HG03159 (cell line): ENCODE results near the gene PAX2.

Experiments
- ATAC-seq: cut with Tn5 transposase; IDR thresholded peaks from one replicate; pipeline ENCODE4 v1.9.1; 2021; ENCODE audit warnings: mild to moderate bottlenecking, moderate library complexity; ENCODE audit not compliant: unreplicated experiment

PAX2 gene

DNA sequence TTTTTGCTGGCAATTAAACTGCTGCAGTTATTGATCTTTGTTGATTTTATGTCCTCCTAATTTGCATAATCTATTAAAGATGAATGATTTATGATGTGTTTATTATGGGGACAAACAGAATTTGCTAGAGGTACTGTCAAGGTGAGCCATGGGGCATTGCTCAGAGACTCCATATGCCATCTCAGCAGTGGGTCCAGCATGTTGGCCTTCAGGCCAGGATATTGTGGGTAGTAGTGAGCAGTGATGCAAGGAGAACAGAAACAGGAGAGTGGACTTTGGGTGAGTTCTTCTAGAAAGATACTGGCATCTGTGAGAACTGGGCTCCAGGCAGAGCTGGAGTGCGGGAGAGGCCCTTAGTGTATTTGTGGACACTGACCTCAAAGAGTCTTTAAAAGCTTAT lies 65.9 kb downstream of the PAX2 start:
- no peak for ATAC-seq

DNA sequence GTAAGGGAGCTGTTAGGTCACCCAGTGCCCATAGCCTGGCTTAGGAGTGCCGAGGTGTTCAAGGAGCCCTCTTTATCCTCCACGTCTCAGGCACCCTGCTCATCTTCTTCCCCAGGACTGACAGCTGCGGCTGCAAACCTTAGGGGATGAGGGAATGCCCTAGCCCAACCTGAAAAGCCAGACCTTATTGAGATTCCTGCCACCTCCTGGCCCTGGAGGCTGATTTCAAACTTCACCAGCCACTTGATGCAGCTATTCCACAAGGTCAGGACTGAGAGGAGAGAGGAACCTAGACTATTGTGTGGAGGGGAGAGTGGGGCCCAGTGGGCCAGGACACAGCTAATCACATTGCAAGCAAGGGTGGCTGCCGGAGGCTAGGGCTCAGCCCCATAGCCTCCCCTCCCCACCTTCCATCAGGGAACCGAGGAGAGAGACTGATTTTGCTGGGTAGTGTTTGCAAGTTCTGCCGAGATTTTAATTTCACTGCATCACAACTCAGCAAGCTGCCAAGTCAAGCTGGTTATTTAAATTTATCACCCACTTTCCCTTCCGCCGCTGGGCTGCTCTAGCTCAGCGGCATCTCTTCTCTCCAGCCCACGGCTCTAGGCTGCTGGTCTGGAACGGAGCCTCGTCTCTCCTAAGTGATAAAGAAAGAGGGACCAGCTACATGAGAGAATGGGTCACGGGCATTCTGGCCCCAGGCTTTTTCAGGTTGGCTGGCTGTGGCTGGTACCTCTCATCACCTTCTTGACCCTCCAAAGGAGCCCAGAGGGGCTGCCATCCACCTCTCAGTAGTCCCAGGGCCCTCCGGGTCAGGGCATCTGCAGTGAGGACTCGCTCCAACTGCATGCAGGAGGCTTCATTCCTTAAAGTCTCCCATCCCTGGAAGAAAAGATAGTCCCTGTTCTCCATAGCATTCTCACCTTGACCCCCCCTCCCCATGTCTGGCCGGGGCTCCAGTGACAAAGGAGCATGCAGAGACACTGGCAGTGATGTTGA lies 66.7 kb downstream of the PAX2 start:
- ATAC-seq: no peak

DNA sequence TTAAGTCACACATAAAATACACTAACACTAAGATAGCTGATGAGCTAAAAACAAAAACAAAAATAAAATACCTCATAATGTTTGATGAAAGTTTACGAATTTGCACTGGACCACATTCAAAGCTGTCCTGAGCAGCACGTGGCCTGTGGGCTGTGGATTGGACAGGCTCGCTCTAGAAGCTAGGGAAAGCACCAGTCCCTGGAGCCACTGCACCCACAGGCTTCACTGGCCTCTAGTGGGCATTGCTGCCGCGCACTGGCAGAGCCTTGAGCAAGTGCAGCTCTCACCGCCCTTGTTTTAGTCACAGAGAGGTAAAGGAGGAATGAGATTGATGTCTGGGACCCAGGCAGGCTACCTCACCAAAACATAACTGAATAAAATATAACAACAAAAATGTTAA lies 67.6 kb downstream of the PAX2 start:
- ATAC-seq: no peak

DNA sequence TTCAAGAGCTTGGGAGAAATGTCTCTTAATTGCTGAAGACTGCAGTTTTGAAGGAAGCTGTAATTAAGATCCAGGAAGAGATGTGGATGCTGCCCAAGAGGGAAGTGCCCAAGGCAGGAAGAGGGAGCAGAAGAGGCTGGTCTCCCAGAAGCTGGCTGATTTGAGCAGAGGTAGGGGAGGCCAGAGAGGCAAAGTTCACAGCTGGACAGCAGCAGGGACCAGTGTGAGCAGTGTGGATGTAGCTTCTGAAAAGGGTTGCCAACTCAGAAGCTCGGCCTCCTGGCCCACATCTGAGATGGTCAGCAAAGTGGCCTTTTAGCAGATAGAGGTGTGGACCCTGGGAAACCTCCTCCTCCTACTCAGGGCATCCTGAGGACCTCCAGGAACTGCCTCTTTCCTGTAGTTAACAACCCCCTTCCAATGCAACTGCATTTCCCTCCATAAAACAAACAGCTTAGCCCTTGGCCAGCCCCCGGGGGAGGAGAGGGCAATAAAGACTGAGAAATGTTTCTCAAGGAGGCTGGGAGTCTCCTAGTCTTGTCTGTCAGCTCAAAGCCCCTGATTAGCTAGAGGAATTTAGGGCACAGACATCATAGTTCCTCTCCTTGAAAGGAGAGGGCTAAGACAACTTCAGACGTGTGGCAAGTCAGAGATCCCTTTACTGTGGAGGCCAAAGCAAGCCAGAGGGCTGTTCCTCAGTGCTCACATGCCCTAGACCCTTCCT lies 69.5 kb downstream of the PAX2 start:
- ATAC-seq: no peak

DNA sequence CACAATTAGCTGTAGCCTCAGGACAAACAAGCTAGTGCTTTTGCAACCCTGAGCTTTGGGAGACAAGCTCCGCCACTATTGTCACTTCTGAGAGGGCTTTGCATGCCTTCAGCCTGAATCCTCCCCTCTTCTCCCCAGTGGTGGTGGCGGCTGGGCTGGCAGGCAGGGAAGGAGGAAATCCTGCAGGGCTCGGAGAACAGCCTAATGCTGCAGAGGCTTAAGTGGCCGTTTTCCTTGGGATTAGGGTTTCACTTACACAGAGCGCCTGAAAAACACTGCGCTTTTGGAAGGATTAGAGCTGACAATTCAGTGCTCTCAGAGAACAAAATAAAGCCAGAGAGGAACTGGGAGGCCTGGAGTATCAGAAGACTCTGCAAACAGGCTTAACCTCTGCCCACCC lies 71.3 kb downstream of the PAX2 start:
- no peak for ATAC-seq

DNA sequence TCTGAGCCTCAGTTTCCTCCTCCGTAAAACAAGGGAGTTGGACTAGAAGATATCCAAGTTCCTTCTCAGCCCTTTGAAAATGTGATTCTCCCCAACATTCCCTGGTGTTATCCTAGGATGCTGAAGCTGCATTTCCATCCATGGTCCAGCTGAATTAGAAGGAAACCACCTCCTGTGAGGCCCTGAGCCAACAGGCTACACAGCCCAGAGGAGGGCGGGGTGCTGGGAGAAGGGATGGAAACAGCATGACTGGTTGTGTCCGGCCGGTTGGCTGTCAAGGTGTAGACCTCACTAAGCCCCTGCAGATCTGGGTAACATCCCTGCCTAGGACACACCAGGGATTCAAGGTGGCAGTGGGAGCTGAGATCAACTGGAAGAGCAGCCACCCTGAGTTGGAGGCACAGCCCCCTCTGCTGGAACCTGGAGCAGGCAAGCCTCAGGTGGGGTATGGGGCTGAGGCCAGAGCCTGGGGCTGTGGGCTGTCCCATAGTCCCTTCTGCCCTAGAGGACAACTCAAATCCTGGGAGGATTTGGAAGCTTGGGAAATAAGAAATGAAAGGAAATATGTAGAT lies 72.0 kb downstream of the PAX2 start:
- no peak for ATAC-seq

DNA sequence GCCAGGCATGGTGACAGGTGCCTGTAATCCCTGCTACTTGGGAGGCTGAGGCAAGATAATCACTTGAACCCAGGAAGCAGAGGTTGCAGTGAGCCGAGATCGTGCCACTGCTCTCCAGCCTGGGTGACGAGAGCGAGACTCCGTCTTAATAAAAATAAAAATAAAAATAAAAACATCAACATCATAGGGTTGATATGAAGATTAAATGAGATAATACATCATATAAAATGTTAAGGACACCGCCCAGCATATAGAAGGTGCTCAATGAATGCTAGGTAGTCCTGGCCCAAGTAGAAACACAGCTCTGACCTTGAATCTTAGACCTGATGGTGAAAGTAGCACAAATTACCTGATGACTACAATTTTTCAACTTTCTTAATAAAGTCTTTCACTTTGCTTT lies 74.0 kb downstream of the PAX2 start:
- no peak for ATAC-seq

DNA sequence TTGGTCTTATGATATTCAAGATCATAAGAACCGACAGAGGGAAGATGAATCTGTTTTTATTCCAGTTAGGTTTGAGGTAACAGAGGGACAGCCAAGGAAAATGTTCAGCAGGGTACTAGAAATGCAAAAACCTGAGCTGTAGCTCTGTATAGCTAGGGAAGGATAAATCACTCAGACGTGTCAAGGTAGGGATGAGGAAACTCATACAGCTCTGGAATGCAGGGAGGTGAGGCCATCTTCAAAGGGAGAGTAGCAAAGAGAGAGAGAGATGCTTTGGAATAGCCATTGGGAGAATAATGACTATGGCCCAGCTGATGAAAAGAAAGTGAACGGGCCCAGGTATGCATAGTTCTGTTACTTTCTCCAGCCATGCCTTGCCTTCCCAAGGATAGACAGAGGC lies 77.8 kb downstream of the PAX2 start:
- no peak for ATAC-seq

DNA sequence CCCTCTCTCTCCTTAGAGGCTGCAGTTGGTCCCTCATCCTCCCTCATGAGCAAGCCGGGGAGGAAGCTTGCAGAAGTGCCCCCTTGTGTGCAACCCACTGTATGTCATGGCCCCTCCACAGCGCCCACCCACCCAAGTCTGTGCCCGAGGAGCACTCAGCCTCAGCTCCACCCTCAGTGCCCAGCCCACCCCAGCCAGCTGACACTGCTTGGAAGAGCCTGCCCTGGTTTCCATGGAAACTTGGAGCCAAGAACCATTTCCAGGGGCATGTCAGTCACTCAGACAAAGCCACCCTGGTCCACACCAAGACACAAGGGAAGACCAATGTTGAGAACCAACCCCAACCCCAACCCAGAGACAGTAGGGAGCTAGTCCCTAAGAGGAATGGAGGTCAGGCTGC lies 79.5 kb downstream of the PAX2 start:
- no peak for ATAC-seq

DNA sequence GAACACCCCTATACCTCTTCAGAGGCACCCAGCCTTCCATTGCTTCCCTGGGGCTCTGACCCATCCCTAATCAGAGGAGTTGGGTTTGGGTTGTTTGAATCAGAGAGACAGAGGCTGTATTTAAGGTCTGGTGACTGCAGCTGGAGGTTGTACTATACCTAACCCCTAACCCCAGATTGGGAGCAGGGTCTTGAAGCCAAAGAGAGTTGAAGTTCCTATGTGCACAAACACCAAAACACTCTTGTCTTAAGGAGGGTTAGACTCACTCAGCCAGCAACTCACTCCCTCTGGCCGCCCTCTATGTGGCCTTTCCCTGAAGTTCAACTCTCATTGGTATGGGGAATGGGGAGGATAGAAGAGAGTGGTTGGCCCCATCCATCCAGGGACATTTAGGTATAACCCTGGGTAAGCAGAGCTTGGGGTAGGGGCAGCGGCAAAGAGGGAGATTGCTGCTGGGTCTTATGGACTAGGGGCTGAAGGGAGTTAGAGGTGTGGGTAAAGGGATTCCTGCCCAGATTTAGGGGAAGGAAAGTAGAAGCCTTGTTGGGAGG lies 80.0 kb downstream of the PAX2 start:
- ATAC-seq: no peak

DNA sequence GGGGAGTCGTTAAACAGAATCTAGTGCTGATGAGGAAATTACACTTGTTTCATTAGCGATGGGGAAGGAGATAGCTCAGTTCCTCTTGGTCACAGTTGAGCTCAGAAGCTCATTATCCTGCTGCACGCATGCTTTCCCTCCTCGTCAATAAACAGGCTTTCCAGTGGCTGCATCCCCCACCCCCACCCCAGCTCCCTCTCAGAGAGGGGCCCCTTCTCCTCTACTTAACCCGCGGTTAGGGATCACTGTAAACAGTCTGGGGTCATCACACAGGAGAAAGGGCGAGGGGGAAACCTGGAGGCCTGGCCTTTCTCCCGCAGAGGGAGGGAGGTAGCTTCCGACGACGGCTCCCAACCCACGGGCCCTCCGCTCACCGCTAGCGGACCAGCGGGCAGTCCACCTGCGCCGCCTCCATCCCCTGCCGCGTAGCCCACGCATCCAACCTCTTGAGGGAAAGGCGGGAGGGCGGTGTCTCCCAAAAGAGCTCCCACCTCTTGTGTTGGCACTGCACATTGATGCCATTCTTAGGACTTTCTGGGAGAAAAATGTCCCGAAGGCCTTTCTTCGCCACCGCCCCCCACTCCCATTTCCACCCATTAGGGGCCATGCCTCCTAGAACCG lies 80.8 kb downstream of the PAX2 start:
- ATAC-seq: no peak

DNA sequence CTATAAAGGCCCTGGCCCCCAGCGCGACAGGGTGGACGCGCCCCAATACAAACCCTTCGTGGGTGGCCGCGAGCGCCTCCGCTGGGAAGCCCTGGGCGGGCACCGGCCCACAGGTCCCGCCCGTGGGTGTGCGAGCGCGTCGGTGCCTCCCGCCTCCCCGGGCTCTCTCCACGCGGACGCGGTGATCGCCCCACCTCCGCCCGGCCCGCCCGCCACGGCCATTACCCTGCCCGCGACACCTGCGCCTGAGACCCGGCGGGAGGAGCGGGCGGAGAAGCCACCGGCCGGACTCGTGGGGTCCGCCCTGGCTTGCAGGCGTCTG lies 81.2 kb downstream of the PAX2 start:
- no peak for ATAC-seq

DNA sequence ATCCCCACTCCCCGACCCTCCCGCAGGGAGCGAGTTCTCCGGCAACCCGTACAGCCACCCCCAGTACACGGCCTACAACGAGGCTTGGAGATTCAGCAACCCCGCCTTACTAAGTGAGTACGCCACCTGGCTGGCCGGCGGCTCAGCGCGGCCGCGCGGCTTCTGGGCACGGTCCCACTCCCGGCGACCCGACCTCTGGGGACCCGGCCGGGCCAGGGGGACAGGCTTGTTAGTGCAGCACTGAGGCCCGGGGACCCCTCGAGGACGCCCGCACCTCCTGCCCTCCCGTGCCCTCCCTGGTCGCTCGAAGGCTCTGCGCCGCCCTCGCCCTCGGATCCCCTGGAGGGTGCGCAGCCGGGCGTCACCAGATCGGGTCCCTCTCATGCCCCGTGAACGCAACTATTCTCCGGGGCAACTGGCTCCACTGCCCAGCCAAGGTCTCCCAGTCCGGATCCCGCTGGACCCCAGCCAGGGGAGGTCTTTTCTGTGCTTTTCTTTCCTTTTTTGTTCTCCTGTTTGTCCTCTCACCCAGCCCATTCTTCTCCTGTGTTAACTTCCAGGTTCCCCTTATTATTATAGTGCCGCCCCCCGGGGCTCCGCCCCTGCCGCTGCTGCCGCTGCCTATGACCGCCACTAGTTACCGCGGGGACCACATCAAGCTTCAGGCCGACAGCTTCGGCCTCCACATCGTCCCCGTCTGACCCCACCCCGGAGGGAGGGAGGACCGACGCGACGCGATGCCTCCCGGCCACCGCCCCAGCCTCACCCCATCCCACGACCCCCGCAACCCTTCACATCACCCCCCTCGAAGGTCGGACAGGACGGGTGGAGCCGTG lies 81.8 kb downstream of the PAX2 start:
- ATAC-seq: no peak

DNA sequence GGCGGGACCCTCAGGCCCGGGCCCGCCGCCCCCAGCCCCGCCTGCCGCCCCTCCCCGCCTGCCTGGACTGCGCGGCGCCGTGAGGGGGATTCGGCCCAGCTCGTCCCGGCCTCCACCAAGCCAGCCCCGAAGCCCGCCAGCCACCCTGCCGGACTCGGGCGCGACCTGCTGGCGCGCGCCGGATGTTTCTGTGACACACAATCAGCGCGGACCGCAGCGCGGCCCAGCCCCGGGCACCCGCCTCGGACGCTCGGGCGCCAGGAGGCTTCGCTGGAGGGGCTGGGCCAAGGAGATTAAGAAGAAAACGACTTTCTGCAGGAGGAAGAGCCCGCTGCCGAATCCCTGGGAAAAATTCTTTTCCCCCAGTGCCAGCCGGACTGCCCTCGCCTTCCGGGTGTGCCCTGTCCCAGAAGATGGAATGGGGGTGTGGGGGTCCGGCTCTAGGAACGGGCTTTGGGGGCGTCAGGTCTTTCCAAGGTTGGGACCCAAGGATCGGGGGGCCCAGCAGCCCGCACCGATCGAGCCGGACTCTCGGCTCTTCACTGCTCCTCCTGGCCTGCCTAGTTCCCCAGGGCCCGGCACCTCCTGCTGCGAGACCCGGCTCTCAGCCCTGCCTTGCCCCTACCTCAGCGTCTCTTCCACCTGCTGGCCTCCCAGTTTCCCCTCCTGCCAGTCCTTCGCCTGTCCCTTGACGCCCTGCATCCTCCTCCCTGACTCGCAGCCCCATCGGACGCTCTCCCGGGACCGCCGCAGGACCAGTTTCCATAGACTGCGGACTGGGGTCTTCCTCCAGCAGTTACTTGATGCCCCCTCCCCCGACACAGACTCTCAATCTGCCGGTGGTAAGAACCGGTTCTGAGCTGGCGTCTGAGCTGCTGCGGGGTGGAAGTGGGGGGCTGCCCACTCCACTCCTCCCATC lies 82.7 kb downstream of the PAX2 start:
- no peak for ATAC-seq

DNA sequence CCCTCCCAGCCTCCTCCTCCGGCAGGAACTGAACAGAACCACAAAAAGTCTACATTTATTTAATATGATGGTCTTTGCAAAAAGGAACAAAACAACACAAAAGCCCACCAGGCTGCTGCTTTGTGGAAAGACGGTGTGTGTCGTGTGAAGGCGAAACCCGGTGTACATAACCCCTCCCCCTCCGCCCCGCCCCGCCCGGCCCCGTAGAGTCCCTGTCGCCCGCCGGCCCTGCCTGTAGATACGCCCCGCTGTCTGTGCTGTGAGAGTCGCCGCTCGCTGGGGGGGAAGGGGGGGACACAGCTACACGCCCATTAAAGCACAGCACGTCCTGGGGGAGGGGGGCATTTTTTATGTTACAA lies 83.3 kb downstream of the PAX2 start:
- no peak for ATAC-seq

DNA sequence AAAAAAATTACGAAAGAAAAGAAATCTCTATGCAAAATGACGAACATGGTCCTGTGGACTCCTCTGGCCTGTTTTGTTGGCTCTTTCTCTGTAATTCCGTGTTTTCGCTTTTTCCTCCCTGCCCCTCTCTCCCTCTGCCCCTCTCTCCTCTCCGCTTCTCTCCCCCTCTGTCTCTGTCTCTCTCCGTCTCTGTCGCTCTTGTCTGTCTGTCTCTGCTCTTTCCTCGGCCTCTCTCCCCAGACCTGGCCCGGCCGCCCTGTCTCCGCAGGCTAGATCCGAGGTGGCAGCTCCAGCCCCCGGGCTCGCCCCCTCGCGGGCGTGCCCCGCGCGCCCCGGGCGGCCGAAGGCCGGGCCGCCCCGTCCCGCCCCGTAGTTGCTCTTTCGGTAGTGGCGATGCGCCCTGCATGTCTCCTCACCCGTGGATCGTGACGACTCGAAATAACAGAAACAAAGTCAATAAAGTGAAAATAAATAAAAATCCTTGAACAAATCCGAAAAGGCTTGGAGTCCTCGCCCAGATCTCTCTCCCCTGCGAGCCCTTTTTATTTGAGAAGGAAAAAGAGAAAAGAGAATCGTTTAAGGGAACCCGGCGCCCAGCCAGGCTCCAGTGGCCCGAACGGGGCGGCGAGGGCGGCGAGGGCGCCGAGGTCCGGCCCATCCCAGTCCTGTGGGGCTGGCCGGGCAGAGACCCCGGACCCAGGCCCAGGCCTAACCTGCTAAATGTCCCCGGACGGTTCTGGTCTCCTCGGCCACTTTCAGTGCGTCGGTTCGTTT lies 83.9 kb downstream of the PAX2 start:
- ATAC-seq: no peak

DNA sequence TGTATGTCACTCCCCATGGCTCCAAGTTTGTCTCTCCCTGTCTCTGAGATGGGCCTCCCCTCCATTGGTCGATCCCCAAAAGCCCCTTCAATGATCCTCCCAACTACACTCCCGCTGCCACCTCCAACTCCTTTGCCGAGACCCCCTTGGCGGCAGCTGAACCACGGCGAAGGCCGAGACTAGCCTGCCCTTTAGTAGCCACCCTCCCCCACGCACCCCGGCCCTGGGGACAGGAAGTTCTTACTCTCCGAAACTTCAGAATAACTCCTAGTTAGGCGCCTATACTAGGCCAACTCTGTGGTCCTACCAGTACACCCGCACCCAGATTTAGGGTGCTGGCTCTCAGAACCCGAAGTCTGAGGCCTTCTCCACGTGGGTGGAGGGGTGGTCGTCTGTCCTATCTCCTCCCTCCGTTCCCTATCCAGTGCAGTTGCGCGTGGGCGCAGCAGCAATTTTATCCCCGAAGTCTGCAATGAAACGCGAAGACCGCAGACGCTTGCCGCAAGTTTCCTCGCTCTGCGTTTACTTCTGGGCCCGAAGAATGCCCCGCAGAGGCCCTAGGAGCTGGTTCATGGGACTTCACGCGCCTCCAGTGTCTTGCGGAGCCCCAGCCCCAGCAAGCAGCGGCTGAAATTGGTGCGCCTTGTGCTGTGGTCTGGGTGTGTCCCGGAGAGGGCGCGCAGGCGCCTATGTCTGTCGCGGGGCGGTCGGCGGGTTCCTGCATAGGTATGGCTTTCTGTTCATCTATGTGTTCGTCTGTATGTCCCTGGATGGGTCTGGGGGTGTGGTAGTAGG lies 84.7 kb downstream of the PAX2 start:
- no peak for ATAC-seq

DNA sequence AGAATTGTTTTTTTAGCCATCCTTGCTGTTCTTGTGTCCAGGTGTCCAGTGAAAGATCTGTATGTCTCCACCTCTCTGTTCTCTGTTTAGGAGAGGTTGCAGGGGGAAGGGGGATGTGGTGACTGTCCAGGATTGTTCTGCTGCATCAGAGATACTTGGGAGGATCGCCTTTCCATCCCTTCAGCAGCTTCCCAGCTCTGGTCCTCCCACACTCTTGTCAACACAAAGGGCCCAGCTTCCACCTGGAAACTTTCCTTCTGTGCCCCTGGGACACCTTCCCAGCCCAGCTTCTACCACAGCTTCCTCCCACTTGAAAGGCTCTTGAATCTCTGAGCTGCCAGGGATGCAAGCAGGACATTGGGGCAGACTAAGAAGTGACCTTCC lies 85.3 kb downstream of the PAX2 start:
- no peak for ATAC-seq
